ENCODE measurements around the gene FOXO1.

Gene FOXO1

GRCh38 chr13:40581277-40581579 is 85.2 kb downstream of the FOXO1 start:
- H3K27ac ChIP-seq = no peak overlapping the region
- CTCF ChIA-PET = interaction anchor here (0.8 kb wide), 1 partner anchor 437 kb away, joined by 4 read pairs; no protein-coding TSS in a partner anchor
- TF ChIP-seq CTCF (conservative IDR thresholded peaks at IDR 0.05; ENCODE audit: low read depth) = no peak
- POLR2A ChIA-PET (ENCODE audit: low non-redundant PET) = no interaction called here
- no peak for DNase-seq (ENCODE audit: low spot score)

- H3K27ac ChIP-seq = no peak overlapping the region
- no peak for DNase-seq (ENCODE audit: low spot score)
- CTCF ChIA-PET = interaction anchor here (0.7 to 0.8 kb wide), 2 partner anchors 251 to 437 kb away, joined by 3 to 4 read pairs; no protein-coding TSS in a partner anchor
- POLR2A ChIA-PET (ENCODE audit: low non-redundant PET) = no interaction called here
- TF ChIP-seq CTCF (conservative IDR thresholded peaks at IDR 0.05; ENCODE audit: low read depth) = no peak
These were observed 85.7 kb downstream of the FOXO1 start for GRCh38 chr13:40580566-40581276.

- ChIA-PET POLR2A (ENCODE audit: low non-redundant PET) (no interaction called here), CTCF (interaction anchor here (0.8 kb wide), 1 partner anchor 10 kb away, joined by 3 read pairs; no protein-coding TSS in a partner anchor)
- no peak for DNase-seq (ENCODE audit: low spot score)
- H3K27ac ChIP-seq = no peak overlapping the region
- no peak for TF ChIP-seq CTCF (conservative IDR thresholded peaks at IDR 0.05; ENCODE audit: low read depth)
These were observed 86.9 kb downstream of the FOXO1 start for GRCh38 chr13:40579535-40579934.

- POLR2A ChIA-PET (ENCODE audit: low non-redundant PET) = no interaction called here
- no peak for TF ChIP-seq CTCF (conservative IDR thresholded peaks at IDR 0.05; ENCODE audit: low read depth)
- H3K27ac ChIP-seq = no peak overlapping the region
- CTCF ChIA-PET = no interaction called here
- DNase-seq (ENCODE audit: low spot score) = no peak
These were observed 88.4 kb downstream of the FOXO1 start for GRCh38 chr13:40578055-40578454.

- ChIA-PET CTCF (no interaction called here), POLR2A (ENCODE audit: low non-redundant PET) (no interaction called here)
- no peak for DNase-seq (ENCODE audit: low spot score)
- H3K27ac ChIP-seq = no peak overlapping the region
- no peak for TF ChIP-seq CTCF (conservative IDR thresholded peaks at IDR 0.05; ENCODE audit: low read depth)
These were observed 90.1 kb downstream of the FOXO1 start for GRCh38 chr13:40576369-40576768.

GRCh38 chr13:40572961-40573360 is 93.5 kb downstream of the FOXO1 start:
- ChIA-PET POLR2A (ENCODE audit: low non-redundant PET) (no interaction called here), CTCF (no interaction called here)
- DNase-seq (ENCODE audit: low spot score) = no peak
- TF ChIP-seq CTCF (conservative IDR thresholded peaks at IDR 0.05; ENCODE audit: low read depth) = no peak
- no peak overlapping the region for H3K27ac ChIP-seq
